PC-3 (cell line): Measurements from ENCODE around the gene DUSP5. TPM values are rescaled to one million over a fixed set of nuclear protein-coding genes. Genes with fewer than 3 reads are reported as not detected.
"Not testable (repeated sequence)": the region's sequence is repeated elsewhere in the genome, so short reads cannot be mapped to it uniquely, and the experiment has no call there.

Experiments used
- ATAC-seq: fragments of 200-7000 bp; cut with Tn5 transposase; 2 replicates; pipeline ENCODE4 v1.9.1; 2020; ENCODE audit warnings: mild to moderate bottlenecking, moderate library complexity
- BruUV-seq: library from RNA; stranded (reverse); fragments of 400-500 nt; replicated peaks from 2 replicates; lab custom pipeline; 2021; lab: Mats Ljungman, UMichigan
- CTCF ChIA-PET: fragments of 300-600 bp; sonication (Branson Sonifier 250); formaldehyde crosslinking; loops from one replicate; lab custom pipeline; 2022; ENCODE audit warnings: antibody characterized with exemption; lab: Charles Lee
- POLR2A ChIA-PET: fragments of 300-600 bp; sonication (Branson Sonifier 250); formaldehyde crosslinking; loops from one replicate; lab custom pipeline; 2022; ENCODE audit warnings: antibody characterized with exemption; ENCODE audit not compliant: unreplicated experiment; lab: Charles Lee
- DNase-seq: peaks from one replicate; pipeline ENCODE4 v3.0.0-alpha.2; 2015
- H2AFZ ChIP-seq: fragments of 300-600 bp; sonication (generic); 2 replicates; pipeline ENCODE4 v1.6.0; 2016; ENCODE audit warnings: antibody characterized with exemption, low read length
- H3F3A ChIP-seq: fragments of 300-600 bp; sonication (generic); one replicate; pipeline ENCODE4 v1.6.0; 2017; ENCODE audit warnings: antibody characterized with exemption, low read length, control low read depth, mild to moderate bottlenecking; ENCODE audit not compliant: unreplicated experiment
- H3K27ac ChIP-seq: fragments of 300-600 bp; sonication (generic); 2 replicates; pipeline ENCODE4 v1.5.1; 2016; ENCODE audit warnings: mild to moderate bottlenecking, low read length
- H3K27me3 ChIP-seq: fragments of 300-600 bp; sonication (generic); 2 replicates; pipeline ENCODE4 v1.6.1; 2016; ENCODE audit warnings: low read length, mixed read lengths
- H3K36me3 ChIP-seq: fragments of 300-600 bp; sonication (generic); 2 replicates; pipeline ENCODE4 v1.6.1; 2016; ENCODE audit warnings: low read depth, mixed run types, low read length, mixed read lengths
- H3K4me1 ChIP-seq: fragments of 300-600 bp; sonication (generic); 2 replicates; pipeline ENCODE4 v1.5.1; 2016; ENCODE audit warnings: low read length; ENCODE audit not compliant: insufficient read depth
- H3K4me2 ChIP-seq: fragments of 300-600 bp; sonication (generic); 2 replicates; pipeline ENCODE4 v1.6.0; 2016; ENCODE audit warnings: low read length
- H3K4me3 ChIP-seq: fragments of 300-600 bp; sonication (generic); 2 replicates; pipeline ENCODE4 v1.5.1; 2016; ENCODE audit warnings: mild to moderate bottlenecking, low read length, mixed read lengths
- H3K79me2 ChIP-seq: fragments of 300-600 bp; sonication (generic); 2 replicates; pipeline ENCODE4 v1.6.1; 2017; ENCODE audit warnings: low read length, mixed read lengths
- H3K9ac ChIP-seq: fragments of 300-600 bp; sonication (generic); 2 replicates; pipeline ENCODE4 v1.6.0; 2016; ENCODE audit warnings: mild to moderate bottlenecking, low read length
- H3K9me2 ChIP-seq: fragments of 300-600 bp; sonication (generic); replicated peaks from 2 replicates; pipeline ENCODE4 v1.6.1; 2016; ENCODE audit warnings: mixed run types, low read length, mixed read lengths
- H3K9me3 ChIP-seq: fragments of 300-600 bp; sonication (generic); 2 replicates; pipeline ENCODE4 v1.6.1; 2016; ENCODE audit warnings: low read length, mixed read lengths
- H4K20me1 ChIP-seq: fragments of 300-600 bp; sonication (generic); 2 replicates; pipeline ENCODE4 v1.6.1; 2016; ENCODE audit warnings: low read length, mixed read lengths
- EZH2 ChIP-seq: fragments of 300-600 bp; sonication (generic); IDR thresholded peaks from one replicate; pipeline ENCODE4 v1.6.1; 2017; ENCODE audit warnings: antibody characterized with exemption, mild to moderate bottlenecking, low read length; ENCODE audit not compliant: unreplicated experiment
- EZH2phosphoT487 ChIP-seq: fragments of 300-600 bp; sonication (generic); IDR thresholded peaks from 2 replicates; pipeline ENCODE4 v1.6.1; 2018; ENCODE audit warnings: mild to moderate bottlenecking, antibody characterized with exemption, low read length, borderline replicate concordance
- intact Hi-C: fragments of 100-400 bp; cut with micrococcal nuclease; formaldehyde crosslinking; loops from 2 replicates; pipeline ENCODE4 v1.9.0; 2023
- total RNA-seq: library from RNA; depleted of rRNA; stranded (reverse); fragments of >200 nt; gene quantifications from 2 replicates; pipeline ENCODE4 v1.2.3, GENCODE V29; 2014
- TF ChIP-seq, protein P1 (sequence below): fragments of 300-600 bp; sonication (generic); conservative IDR thresholded peaks from 2 replicates; pipeline ENCODE4 v1.5.1; 2017; ENCODE audit warnings: antibody characterized with exemption, low read depth, mild to moderate bottlenecking, low read length

DUSP5 gene
- total RNA-seq, 1 experiment from 2014 or later = 206 TPM

DNA sequence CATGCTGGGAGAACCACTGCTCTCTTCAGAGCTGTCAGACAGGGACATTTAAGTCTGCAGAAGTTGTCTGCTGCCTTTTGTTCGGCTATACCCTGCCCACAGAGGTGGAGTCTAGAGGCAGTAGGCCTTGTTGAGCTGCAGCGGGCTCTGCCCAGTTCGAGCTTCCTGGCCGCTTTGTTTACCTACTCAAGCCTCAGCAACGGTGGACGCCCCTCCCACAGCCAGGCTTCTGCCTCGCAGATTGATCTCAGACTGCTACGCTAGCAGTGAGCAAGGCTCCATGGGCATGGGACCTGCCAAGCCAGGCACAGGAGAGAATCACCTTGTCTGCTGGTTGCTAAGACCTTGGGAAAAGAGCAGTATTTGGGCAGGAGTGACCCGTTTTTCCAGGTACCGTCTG, 27.2 kb upstream of the DUSP5 start:
- H3K4me2 ChIP-seq, H3K36me3 ChIP-seq, H3K27me3 ChIP-seq, POLR2A ChIA-PET, H3F3A ChIP-seq, H3K4me1 ChIP-seq, H2AFZ ChIP-seq, H4K20me1 ChIP-seq, H3K27ac ChIP-seq, H3K79me2 ChIP-seq, DNase-seq, ATAC-seq, H3K9ac ChIP-seq, H3K9me3 ChIP-seq, intact Hi-C loops, H3K4me3 ChIP-seq, H3K9me2 ChIP-seq, BruUV-seq, CTCF ChIA-PET: not testable (repeated sequence)

DNA sequence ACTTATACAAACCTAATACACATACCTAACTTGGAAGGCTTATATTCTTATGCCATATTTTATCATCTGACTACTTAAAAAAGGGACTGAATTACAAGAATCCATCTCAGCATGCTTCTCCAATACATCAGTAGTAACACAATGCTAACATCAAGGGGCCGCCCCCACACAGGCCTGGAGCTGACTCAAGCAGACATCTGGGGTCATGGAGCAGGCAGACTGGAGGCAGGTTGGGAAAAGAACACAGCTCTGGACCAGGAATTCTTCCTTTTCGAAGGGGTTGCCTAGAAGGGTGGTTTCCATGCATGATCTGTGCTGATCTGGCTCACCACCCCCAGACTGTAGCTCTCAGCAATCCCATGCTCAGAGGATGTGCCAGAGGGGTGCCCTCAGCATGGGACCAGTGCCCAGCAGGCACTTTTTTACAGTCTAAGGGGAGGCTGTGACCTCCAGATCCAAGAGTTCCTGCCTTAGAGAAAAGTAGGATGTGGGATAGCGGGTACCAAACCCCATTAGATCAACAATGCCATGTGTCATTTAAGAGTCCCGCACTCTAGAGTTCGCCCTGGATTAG, 26.1 kb upstream of the DUSP5 start:
- Histone ChIP-seq H3K9me3 (no peaks in the 10 kb centered on the region), H3K9ac (no peak overlapping the region), H2AFZ (no peak overlapping the region), H3F3A (no peaks in the 10 kb centered on the region), H3K36me3 (no peaks in the 10 kb centered on the region), H3K27me3 (no peaks in the 10 kb centered on the region), H3K27ac (no peak overlapping the region), H3K9me2 (no peaks in the 10 kb centered on the region), H3K79me2 (no peaks in the 10 kb centered on the region), H3K4me1 (no peaks in the 10 kb centered on the region), H4K20me1 (no peaks in the 10 kb centered on the region), H3K4me3 (no peak overlapping the region), H3K4me2 (no peak overlapping the region)
- DNase-seq (no peak), ATAC-seq (no peak)
- ChIA-PET POLR2A (interaction anchor here (0.6 kb wide), 1 partner anchor 94 kb away, joined by 3 read pairs; no protein-coding TSS in a partner anchor), CTCF (no interaction called here)
- no TSS peak for BruUV-seq
- intact Hi-C loops = no loop called here
- TF ChIP-seq, protein P1, sequence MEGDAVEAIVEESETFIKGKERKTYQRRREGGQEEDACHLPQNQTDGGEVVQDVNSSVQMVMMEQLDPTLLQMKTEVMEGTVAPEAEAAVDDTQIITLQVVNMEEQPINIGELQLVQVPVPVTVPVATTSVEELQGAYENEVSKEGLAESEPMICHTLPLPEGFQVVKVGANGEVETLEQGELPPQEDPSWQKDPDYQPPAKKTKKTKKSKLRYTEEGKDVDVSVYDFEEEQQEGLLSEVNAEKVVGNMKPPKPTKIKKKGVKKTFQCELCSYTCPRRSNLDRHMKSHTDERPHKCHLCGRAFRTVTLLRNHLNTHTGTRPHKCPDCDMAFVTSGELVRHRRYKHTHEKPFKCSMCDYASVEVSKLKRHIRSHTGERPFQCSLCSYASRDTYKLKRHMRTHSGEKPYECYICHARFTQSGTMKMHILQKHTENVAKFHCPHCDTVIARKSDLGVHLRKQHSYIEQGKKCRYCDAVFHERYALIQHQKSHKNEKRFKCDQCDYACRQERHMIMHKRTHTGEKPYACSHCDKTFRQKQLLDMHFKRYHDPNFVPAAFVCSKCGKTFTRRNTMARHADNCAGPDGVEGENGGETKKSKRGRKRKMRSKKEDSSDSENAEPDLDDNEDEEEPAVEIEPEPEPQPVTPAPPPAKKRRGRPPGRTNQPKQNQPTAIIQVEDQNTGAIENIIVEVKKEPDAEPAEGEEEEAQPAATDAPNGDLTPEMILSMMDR = no peak
- TF ChIP-seq EZH2phosphoT487 = no peak
- TF ChIP-seq EZH2 = no peak

DNA sequence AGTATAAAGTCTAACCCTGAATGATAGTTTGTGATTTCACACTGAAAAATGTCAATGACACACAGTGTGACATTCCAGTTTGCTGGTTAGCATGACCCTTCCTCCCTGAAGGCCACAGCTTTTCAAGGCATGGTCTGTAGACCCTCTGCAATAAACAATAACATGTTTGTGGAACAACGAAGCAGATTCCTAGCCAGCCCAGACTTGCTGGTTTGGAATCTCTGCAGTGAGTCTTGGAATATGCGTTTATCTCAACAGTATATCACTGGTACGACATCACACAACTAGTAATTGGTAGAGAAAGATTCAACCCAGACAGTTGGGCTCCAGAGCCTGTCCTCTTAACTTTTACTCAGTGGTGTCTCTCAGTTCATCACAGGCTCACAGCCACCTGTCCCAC, 23.7 kb upstream of the DUSP5 start:
- Histone ChIP-seq H3K79me2 (no peaks in the 10 kb centered on the region), H3K36me3 (no peaks in the 10 kb centered on the region), H3K9me2 (no peaks in the 10 kb centered on the region), H3K27ac (no peak overlapping the region), H3K9me3 (no peaks in the 10 kb centered on the region), H3K27me3 (no peaks in the 10 kb centered on the region), H3K9ac (no peak overlapping the region), H4K20me1 (no peaks in the 10 kb centered on the region), H2AFZ (no peak overlapping the region), H3K4me1 (no peaks in the 10 kb centered on the region), H3F3A (no peaks in the 10 kb centered on the region), H3K4me3 (no peak overlapping the region), H3K4me2 (no peak overlapping the region)
- intact Hi-C loops = no loop called here
- no peak for DNase-seq
- TF ChIP-seq EZH2 = no peak
- TF ChIP-seq, protein P1 = no peak
- no peak for TF ChIP-seq EZH2phosphoT487
- BruUV-seq = no TSS peak
- ATAC-seq = no peak
- ChIA-PET CTCF (no interaction called here), POLR2A (no interaction called here)
